Astrocyte (in vitro differentiated cells and primary cell): Measurements from ENCODE around the gene SH3BP5. TPM values are rescaled to one million over a fixed set of nuclear protein-coding genes. Genes with fewer than 3 reads are reported as not detected.

Experiments
- DNase-seq: peaks from one replicate; pipeline ENCODE4 v3.0.0-alpha.2; 2010; ENCODE audit warnings: low read depth
- FAIRE-seq: peaks from 2 replicates; lab custom pipeline; 2011; peaks lifted over from hg19 to GRCh38; lab: Jason Lieb, UNC
- H2AFZ ChIP-seq: 2 replicates; pipeline ENCODE4 v1.6.0; 2012; ENCODE audit warnings: low read depth, low read length, inconsistent platforms
- H3K27ac ChIP-seq: 2 replicates; pipeline ENCODE4 v1.5.1; 2011; ENCODE audit warnings: low read depth, low read length, inconsistent platforms
- H3K27me3 ChIP-seq: 2 replicates; pipeline ENCODE4 v1.6.0; 2011; ENCODE audit warnings: low read length, inconsistent platforms; ENCODE audit not compliant: insufficient read depth
- H3K36me3 ChIP-seq: 2 replicates; pipeline ENCODE4 v1.5.1; 2011; ENCODE audit warnings: low read length, inconsistent platforms; ENCODE audit not compliant: insufficient read depth
- H3K4me1 ChIP-seq: 2 replicates; pipeline ENCODE4 v1.5.1; 2011; ENCODE audit warnings: low read length, inconsistent platforms; ENCODE audit not compliant: insufficient read depth
- H3K4me2 ChIP-seq: 2 replicates; pipeline ENCODE4 v1.6.0; 2012; ENCODE audit warnings: low read length, inconsistent platforms
- H3K4me3 ChIP-seq: 2 replicates; pipeline ENCODE4 v1.5.1; 2011; ENCODE audit warnings: low read depth, mild to moderate bottlenecking, low read length, inconsistent platforms; ENCODE audit not compliant: insufficient read depth
- H3K79me2 ChIP-seq: 2 replicates; pipeline ENCODE4 v1.6.0; 2012; ENCODE audit warnings: mild to moderate bottlenecking, low read length, inconsistent platforms; ENCODE audit not compliant: insufficient read depth
- H3K9ac ChIP-seq: 2 replicates; pipeline ENCODE4 v1.6.0; 2012; ENCODE audit warnings: mild to moderate bottlenecking, low read length, inconsistent platforms
- H3K9me3 ChIP-seq: 2 replicates; pipeline ENCODE4 v1.5.1; 2012; ENCODE audit warnings: low read depth, mild to moderate bottlenecking, low read length, inconsistent platforms; ENCODE audit not compliant: insufficient read depth
- H4K20me1 ChIP-seq: 2 replicates; pipeline ENCODE4 v1.6.0; 2012; ENCODE audit warnings: low read length, inconsistent platforms; ENCODE audit not compliant: insufficient read depth
- H3K27ac Mint-ChIP-seq: one replicate; pipeline ENCODE4 v1.8.0; 2021; ENCODE audit warnings: mild to moderate bottlenecking, mixed read lengths; ENCODE audit not compliant: unreplicated experiment
- H3K27me3 Mint-ChIP-seq: one replicate; pipeline ENCODE4 v1.8.0; 2021; ENCODE audit warnings: low read depth, mixed read lengths; ENCODE audit not compliant: unreplicated experiment
- H3K36me3 Mint-ChIP-seq: one replicate; pipeline ENCODE4 v1.8.0; 2021; ENCODE audit warnings: low read depth, mixed read lengths; ENCODE audit not compliant: unreplicated experiment
- H3K4me1 Mint-ChIP-seq: one replicate; pipeline ENCODE4 v1.8.0; 2021; ENCODE audit warnings: low read depth, mixed read lengths; ENCODE audit not compliant: unreplicated experiment
- H3K4me3 Mint-ChIP-seq: one replicate; pipeline ENCODE4 v1.8.0; 2021; ENCODE audit warnings: mild to moderate bottlenecking, moderate library complexity, mixed read lengths; ENCODE audit not compliant: unreplicated experiment
- H3K9me3 Mint-ChIP-seq: one replicate; pipeline ENCODE4 v1.8.0; 2021; ENCODE audit warnings: mild to moderate bottlenecking, mixed read lengths; ENCODE audit not compliant: unreplicated experiment
- EZH2 ChIP-seq: IDR thresholded peaks from 2 replicates; pipeline ENCODE4 v1.6.1; 2012; ENCODE audit warnings: mild to moderate bottlenecking, low read length, inconsistent platforms; ENCODE audit not compliant: insufficient read depth
- total RNA-seq: library from RNA; stranded (reverse); gene quantifications from 2 replicates; pipeline ENCODE4 v1.2.1, GENCODE V29; 2021
- TF ChIP-seq, protein P1 (sequence below): IDR thresholded peaks from 2 replicates; pipeline ENCODE4 v1.5.1; 2011; ENCODE audit warnings: low read depth, mild to moderate bottlenecking, inconsistent platforms, low read length, moderate library complexity; ENCODE audit not compliant: insufficient read depth

Gene SH3BP5
- total RNA-seq, 1 donor from 2014 or later: 25.2 TPM

DNA sequence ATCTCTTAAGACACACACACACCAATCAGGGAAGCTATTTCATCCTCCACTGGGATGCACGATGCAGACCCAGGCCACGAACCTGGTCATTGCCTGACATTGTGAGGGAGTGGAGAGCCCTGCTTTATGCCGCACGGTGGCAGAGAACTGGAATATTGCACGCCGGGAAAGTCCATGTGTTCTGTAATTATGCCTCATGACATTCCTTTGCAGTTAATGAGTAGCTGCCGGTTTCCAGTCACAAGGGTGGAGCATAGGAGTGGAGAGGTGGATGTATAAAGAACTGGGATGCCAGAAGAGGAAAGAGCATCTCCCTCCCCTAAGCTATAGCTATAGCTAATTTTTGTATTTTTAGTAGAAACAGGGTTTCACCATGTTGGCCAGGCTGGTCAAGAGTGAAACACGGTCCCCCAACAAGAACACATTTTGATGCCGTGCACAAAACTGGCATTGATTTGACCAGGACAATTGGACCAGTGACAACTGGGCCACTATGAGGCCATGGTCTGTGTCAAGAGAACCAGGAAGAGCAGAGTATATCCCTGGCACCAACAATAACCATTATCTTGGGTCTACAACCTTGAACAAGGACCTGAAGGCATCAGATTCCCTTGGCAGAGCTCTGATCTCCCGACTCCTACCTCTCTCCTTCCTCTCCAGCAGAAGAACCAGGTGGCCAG lies 51.4 kb downstream of the SH3BP5 start:
- H3K36me3 Mint-ChIP-seq: peaks cover 8% of the 10 kb centered on the region
- peaks cover 47% of the 10 kb centered on the region for H4K20me1 ChIP-seq
- no peak overlapping the region for H2AFZ ChIP-seq
- H3K4me1 ChIP-seq: peaks cover 12% of the 10 kb centered on the region
- H3K27me3 Mint-ChIP-seq: no peaks in the 10 kb centered on the region
- peaks cover 49% of the 10 kb centered on the region for H3K79me2 ChIP-seq
- H3K27ac ChIP-seq: no peak overlapping the region
- TF ChIP-seq, protein P1, sequence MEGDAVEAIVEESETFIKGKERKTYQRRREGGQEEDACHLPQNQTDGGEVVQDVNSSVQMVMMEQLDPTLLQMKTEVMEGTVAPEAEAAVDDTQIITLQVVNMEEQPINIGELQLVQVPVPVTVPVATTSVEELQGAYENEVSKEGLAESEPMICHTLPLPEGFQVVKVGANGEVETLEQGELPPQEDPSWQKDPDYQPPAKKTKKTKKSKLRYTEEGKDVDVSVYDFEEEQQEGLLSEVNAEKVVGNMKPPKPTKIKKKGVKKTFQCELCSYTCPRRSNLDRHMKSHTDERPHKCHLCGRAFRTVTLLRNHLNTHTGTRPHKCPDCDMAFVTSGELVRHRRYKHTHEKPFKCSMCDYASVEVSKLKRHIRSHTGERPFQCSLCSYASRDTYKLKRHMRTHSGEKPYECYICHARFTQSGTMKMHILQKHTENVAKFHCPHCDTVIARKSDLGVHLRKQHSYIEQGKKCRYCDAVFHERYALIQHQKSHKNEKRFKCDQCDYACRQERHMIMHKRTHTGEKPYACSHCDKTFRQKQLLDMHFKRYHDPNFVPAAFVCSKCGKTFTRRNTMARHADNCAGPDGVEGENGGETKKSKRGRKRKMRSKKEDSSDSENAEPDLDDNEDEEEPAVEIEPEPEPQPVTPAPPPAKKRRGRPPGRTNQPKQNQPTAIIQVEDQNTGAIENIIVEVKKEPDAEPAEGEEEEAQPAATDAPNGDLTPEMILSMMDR: no peak
- TF ChIP-seq EZH2: no peak
- FAIRE-seq (no peak), DNase-seq (no peak)
- H3K9me3 ChIP-seq: no peaks in the 10 kb centered on the region
- H3K27me3 ChIP-seq: no peaks in the 10 kb centered on the region
- peaks cover 16% of the 10 kb centered on the region for H3K4me1 Mint-ChIP-seq
- no peak overlapping the region for H3K4me3 Mint-ChIP-seq
- no peak overlapping the region for H3K4me3 ChIP-seq
- H3K9me3 Mint-ChIP-seq: no peaks in the 10 kb centered on the region
- H3K36me3 ChIP-seq: peaks cover 2% of the 10 kb centered on the region
- no peak overlapping the region for H3K9ac ChIP-seq
- H3K27ac Mint-ChIP-seq: no peak overlapping the region
- H3K4me2 ChIP-seq: no peak overlapping the region

DNA sequence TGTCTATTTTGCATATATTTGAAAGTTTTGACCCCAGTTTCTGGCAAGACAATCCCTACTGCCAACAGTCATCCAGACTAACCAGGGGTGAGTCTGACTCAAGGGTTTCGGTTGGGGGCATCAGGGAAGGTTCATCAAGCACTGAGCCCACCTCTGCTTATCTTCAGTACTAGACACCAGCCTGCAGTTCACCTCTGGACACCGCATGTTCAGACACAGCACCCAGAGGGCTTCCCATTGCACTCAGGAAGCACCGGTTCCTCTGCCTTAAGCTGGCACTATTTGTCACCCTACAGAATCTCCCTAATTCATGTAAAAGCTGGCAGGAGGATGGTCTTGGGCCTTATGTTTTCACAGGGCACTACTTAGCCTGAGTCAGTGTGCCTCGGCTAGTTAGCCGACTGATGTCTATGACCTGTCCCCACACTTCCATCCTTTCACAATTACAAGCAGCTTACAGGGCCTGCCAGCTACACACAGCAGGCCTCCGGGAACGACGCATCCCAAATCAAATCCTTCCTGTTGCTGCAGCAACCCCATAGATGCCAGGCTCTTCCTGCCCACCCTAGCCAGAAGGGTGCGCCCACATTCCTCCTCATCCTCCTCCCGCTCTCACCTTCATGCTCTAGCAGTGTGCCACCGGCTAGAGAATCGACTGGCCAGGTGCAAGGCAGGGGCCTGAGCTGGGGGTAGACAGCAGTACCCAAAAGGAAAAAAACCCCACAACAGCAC lies 52.5 kb downstream of the SH3BP5 start:
- Mint-ChIP-seq H3K9me3 (no peaks in the 10 kb centered on the region), H3K4me3 (no peak overlapping the region), H3K27ac (no peak overlapping the region), H3K4me1 (peaks cover 26% of the 10 kb centered on the region), H3K27me3 (no peaks in the 10 kb centered on the region), H3K36me3 (peaks cover 6% of the 10 kb centered on the region)
- H3K27me3 ChIP-seq: no peaks in the 10 kb centered on the region
- FAIRE-seq (no peak), DNase-seq (no peak)
- H3K4me3 ChIP-seq: no peak overlapping the region
- peaks cover 21% of the 10 kb centered on the region for H3K4me1 ChIP-seq
- H3K9me3 ChIP-seq: no peaks in the 10 kb centered on the region
- no peak overlapping the region for H3K9ac ChIP-seq
- H3K36me3 ChIP-seq: peaks cover 2% of the 10 kb centered on the region
- no peak overlapping the region for H3K4me2 ChIP-seq
- TF ChIP-seq, protein P1: no peak
- TF ChIP-seq EZH2: no peak
- no peak overlapping the region for H3K27ac ChIP-seq
- no peak overlapping the region for H2AFZ ChIP-seq
- peaks cover 48% of the 10 kb centered on the region for H3K79me2 ChIP-seq
- H4K20me1 ChIP-seq: peaks cover 43% of the 10 kb centered on the region
